Measurements from ENCODE around the gene TOP3A. TPM values are rescaled to one million over a fixed set of nuclear protein-coding genes. Genes with fewer than 3 reads are reported as not detected.
"Not testable (repeated sequence)": the region's sequence is repeated elsewhere in the genome, so short reads cannot be mapped to it uniquely, and the experiment has no call there.

The TOP3A gene
- total and polyA plus RNA-seq, 2 experiments from 2014 or later: 21.7 to 76.7 TPM

DNA sequence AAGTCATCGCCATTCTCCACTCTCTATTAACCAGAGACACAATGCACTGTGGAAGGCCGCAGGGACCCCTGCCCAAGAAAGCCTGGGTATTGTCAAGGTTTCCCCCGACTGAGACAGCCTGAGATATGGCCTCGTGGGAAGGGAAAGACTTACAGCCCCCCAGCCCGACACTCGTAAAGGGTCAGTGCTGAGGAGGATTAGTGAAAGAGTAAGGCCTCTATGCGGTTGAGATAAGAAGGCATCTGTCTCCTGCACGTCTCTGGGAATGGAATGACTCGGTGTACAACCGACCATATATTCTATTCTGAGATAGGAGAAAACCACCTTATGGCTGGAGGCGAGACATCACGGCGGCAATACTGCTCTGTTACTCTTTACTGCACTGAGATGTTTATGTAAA is 11.6 kb downstream of the TOP3A start:
- not testable (repeated sequence) for H3K4me1 ChIP-seq (ENCODE audit: insufficient read depth); H2AFZ ChIP-seq; H3K27me3 Mint-ChIP-seq (ENCODE audit: insufficient read depth, low read depth, poor library complexity); H3K27me3 ChIP-seq (ENCODE audit: insufficient read depth); H3K27ac Mint-ChIP-seq; H3K79me2 ChIP-seq (replicated peaks; ENCODE audit: insufficient read depth); H3K4me3 Mint-ChIP-seq; H3K4me1 Mint-ChIP-seq; H3K9me2 ChIP-seq (ENCODE audit: insufficient read depth); ATAC-seq; H3K4me3 ChIP-seq; H3K9me3 Mint-ChIP-seq; H3F3A ChIP-seq (replicated peaks; ENCODE audit: low read depth); DNase-seq (ENCODE audit: low spot score); H3K27ac ChIP-seq (ENCODE audit: low read depth); H3K4me2 ChIP-seq
- peaks cover 32% of the 10 kb centered on the region for H4K20me1 ChIP-seq (replicated peaks; ENCODE audit: insufficient read depth)
- peaks cover 69% of the 10 kb centered on the region for H3K36me3 ChIP-seq (ENCODE audit: insufficient read depth)
- peaks cover 83% of the 10 kb centered on the region for H3K36me3 Mint-ChIP-seq (ENCODE audit: low read depth)

DNA sequence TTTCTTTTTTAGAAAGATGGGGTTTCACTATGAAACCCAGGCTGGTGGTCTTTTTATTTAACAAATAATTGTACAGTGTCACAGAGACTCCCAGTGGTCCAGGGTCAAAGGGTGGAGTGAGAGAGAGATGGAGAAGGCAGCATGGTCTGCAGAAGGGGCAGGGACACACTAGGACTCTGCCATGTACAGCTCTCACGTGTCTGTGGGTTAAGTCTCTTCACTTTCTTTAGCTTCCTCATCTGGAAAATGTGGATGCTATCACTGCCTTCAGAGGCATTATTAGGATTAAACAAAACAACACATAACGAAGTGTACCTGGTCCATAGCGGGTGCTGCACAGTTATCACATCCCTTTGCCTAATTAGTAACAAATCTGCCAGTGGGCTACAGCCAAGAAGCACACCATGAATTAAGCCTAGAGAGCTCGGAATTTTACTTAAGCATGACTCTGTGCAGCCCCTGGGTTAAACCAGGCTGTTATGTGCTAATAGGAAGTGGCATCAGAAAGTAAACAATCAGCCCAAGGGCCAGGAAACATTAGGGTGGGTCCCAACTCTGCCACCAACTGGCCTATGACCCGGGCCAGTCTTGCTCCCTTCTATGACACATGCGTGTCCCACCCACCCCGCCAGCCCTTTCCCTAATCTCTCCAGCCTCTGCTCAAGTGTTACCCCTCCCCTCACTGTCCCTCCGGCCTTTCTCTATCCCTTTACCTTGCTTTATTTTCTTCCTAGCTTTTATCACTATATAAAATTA is 13.9 kb downstream of the TOP3A start:
- H3K4me3 ChIP-seq: no peak overlapping the region
- peaks cover 32% of the 10 kb centered on the region for H4K20me1 ChIP-seq (replicated peaks; ENCODE audit: insufficient read depth)
- H2AFZ ChIP-seq: no peak overlapping the region
- no peaks in the 10 kb centered on the region for H3F3A ChIP-seq (replicated peaks; ENCODE audit: low read depth)
- TF ChIP-seq JUNB (IDR thresholded peaks at IDR 0.05; ENCODE audit: unreplicated experiment): no peak
- no peaks in the 10 kb centered on the region for H3K79me2 ChIP-seq (replicated peaks; ENCODE audit: insufficient read depth)
- H3K36me3 Mint-ChIP-seq (ENCODE audit: low read depth): peaks cover 84% of the 10 kb centered on the region
- H3K27me3 ChIP-seq (ENCODE audit: insufficient read depth): no peaks in the 10 kb centered on the region
- no peaks in the 10 kb centered on the region for H3K9me2 ChIP-seq (ENCODE audit: insufficient read depth)
- H3K4me1 Mint-ChIP-seq: no peaks in the 10 kb centered on the region
- H3K27ac Mint-ChIP-seq: no peak overlapping the region
- peaks cover 68% of the 10 kb centered on the region for H3K36me3 ChIP-seq (ENCODE audit: insufficient read depth)
- H3K4me3 Mint-ChIP-seq: no peak overlapping the region
- no peak overlapping the region for H3K4me2 ChIP-seq
- H3K27ac ChIP-seq (ENCODE audit: low read depth): no peak overlapping the region
- DNase-seq (ENCODE audit: low spot score) (no peak), ATAC-seq (no peak)
- H3K27me3 Mint-ChIP-seq (ENCODE audit: insufficient read depth, low read depth, poor library complexity): no peaks in the 10 kb centered on the region
- H3K9me3 Mint-ChIP-seq: no peaks in the 10 kb centered on the region
- no peaks in the 10 kb centered on the region for H3K4me1 ChIP-seq (ENCODE audit: insufficient read depth)

DNA sequence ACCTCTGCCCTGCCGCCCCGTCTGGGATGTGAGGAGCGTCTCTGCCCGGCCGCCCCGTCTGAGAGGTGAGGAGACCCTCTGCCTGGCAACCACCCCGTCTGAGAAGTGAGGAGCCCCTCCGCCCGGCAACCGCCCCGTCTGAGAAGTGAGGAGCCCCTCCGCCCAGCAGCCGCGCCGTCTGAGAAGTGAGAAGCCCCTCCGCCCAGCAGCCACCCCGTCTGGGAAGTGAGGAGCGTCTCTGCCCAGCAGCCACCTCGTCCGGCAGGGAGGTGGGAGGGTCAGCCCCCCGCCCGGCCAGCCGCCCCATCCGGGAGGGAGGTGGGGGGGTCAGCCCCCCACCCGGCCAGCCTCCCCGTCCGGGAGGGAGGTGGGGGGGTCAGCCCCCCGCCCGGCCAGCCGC is 16.7 kb downstream of the TOP3A start:
- H3K4me1 ChIP-seq (ENCODE audit: insufficient read depth); H3K9me3 Mint-ChIP-seq; H3K79me2 ChIP-seq (replicated peaks; ENCODE audit: insufficient read depth); H3F3A ChIP-seq (replicated peaks; ENCODE audit: low read depth); H3K4me2 ChIP-seq; H3K4me3 ChIP-seq; H3K4me3 Mint-ChIP-seq; H2AFZ ChIP-seq; H3K4me1 Mint-ChIP-seq; H3K27me3 Mint-ChIP-seq (ENCODE audit: insufficient read depth, low read depth, poor library complexity); ATAC-seq; H3K27me3 ChIP-seq (ENCODE audit: insufficient read depth); H3K27ac ChIP-seq (ENCODE audit: low read depth); H3K27ac Mint-ChIP-seq; DNase-seq (ENCODE audit: low spot score); H3K9me2 ChIP-seq (ENCODE audit: insufficient read depth): not testable (repeated sequence)
- peaks cover 61% of the 10 kb centered on the region for H3K36me3 ChIP-seq (ENCODE audit: insufficient read depth)
- peaks cover 85% of the 10 kb centered on the region for H3K36me3 Mint-ChIP-seq (ENCODE audit: low read depth)
- peaks cover 26% of the 10 kb centered on the region for H4K20me1 ChIP-seq (replicated peaks; ENCODE audit: insufficient read depth)

DNA sequence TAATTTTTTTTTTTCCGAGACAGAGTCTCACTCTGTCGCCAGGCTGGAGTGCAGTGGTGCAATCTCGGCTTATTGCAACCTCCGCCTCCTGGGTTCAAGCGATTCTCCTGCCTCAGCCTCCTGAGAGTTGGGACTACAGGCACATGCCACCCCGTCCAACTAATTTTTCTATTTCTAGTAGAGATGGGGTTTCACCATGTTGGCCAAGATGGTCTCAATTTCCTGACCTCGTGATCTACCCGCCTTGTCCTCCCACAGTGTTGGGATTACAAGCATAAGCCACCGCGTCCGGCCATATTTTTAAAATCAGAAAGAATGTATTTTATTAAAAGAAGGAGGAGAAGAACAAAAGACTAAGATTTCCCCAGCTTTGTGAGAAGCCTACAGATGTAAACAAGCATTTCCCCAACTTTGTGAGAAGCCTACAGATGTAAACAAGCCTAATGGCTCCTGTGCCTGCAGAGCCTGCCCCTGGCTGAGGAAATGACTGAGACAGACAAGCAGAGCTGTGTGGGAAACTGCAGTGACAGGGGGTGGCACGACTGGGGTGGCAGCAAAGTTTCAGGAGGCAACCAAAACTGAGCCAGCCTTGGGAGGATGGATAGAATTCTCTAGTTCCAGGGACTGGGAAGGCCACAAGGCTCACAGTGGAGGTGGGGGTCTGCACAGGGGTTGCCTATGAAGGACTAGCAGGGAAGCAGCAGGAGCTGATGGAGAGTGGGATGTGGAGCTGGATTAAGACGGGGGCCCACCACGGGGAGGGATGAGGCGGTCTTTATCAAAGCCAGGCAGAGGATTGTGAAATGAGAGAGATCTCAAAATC is 22.9 kb downstream of the TOP3A start:
- Histone ChIP-seq H3K4me2 (no peak overlapping the region), H3K4me1 (ENCODE audit: insufficient read depth) (no peaks in the 10 kb centered on the region), H2AFZ (no peak overlapping the region), H3F3A (replicated peaks; ENCODE audit: low read depth) (0 out of 2 replicates have a peak, but pooled peaks cover 4% of the 10 kb centered on the region), H3K36me3 (ENCODE audit: insufficient read depth) (peaks cover 55% of the 10 kb centered on the region), H3K79me2 (replicated peaks; ENCODE audit: insufficient read depth) (no peaks in the 10 kb centered on the region), H3K27me3 (ENCODE audit: insufficient read depth) (no peaks in the 10 kb centered on the region), H3K9me2 (ENCODE audit: insufficient read depth) (no peaks in the 10 kb centered on the region), H4K20me1 (replicated peaks; ENCODE audit: insufficient read depth) (peaks cover 13% of the 10 kb centered on the region; the same call in 1 of the 2 replicates), H3K4me3 (no peak overlapping the region), H3K27ac (ENCODE audit: low read depth) (no peak overlapping the region)
- no peak for TF ChIP-seq STAT1 (IDR thresholded peaks at IDR 0.05; ENCODE audit: unreplicated experiment)
- TF ChIP-seq POLR2AphosphoS5 (IDR thresholded peaks at IDR 0.05; ENCODE audit: low read depth): no peak
- Mint-ChIP-seq H3K4me3 (no peak overlapping the region), H3K36me3 (ENCODE audit: low read depth) (peaks cover 88% of the 10 kb centered on the region), H3K27me3 (ENCODE audit: insufficient read depth, low read depth, poor library complexity) (peaks cover 13% of the 10 kb centered on the region), H3K9me3 (no peaks in the 10 kb centered on the region; the same call in 2 of the 3 replicates), H3K27ac (no peak overlapping the region), H3K4me1 (no peaks in the 10 kb centered on the region)
- DNase-seq (ENCODE audit: low spot score) (no peak), ATAC-seq (no peak)

Measured in GM23338 (cell line).